Measurements from ENCODE around the gene RNASE8. TPM values are rescaled to one million over a fixed set of nuclear protein-coding genes. Genes with fewer than 3 reads are reported as not detected.

The RNASE8 gene
- polyA plus RNA-seq, 1 donor from 2014 or later: not detected

GRCh38 chr14:21098076-21098891 is 40.7 kb downstream of the RNASE8 start, which contains the start of gene ZNF219:
TSS of gene ZNF219 (minus strand) at chr14:21098655. CDS start at chr14:21093591, 5,064 bp downstream.
- peak within 1 kb of the TSS; percentile 87 for H3K9ac ChIP-seq (ENCODE audit: low read length)

GRCh38 chr14:21098892-21099595 is 41.4 kb downstream of the RNASE8 start:
- peak overlapping the region; percentile 87 for H3K27ac ChIP-seq (ENCODE audit: low read length)
- peaks cover 31% of the 10 kb centered on the region for H3K79me2 ChIP-seq (replicated peaks; ENCODE audit: insufficient read depth, low read length)
- H3K36me3 ChIP-seq (ENCODE audit: insufficient read depth, low read length): no peaks in the 10 kb centered on the region
- peak overlapping the region; percentile 22 for H3K4me2 ChIP-seq (ENCODE audit: low read length)
- no peaks in the 10 kb centered on the region for H4K20me1 ChIP-seq (ENCODE audit: insufficient read depth)
- H3K27me3 ChIP-seq (ENCODE audit: insufficient read depth, low read depth, low read length): no peaks in the 10 kb centered on the region
- peaks cover 6% of the 10 kb centered on the region for H3F3A ChIP-seq (ENCODE audit: insufficient read depth, low read length, poor library complexity, severe bottlenecking)
- peak overlapping the region; percentile 70 for H3K4me3 ChIP-seq (ENCODE audit: low read length)
- H2AFZ ChIP-seq (ENCODE audit: low read depth, low read length): peak overlapping the region; percentile 74
- H3K9me3 ChIP-seq (ENCODE audit: low read length): no peaks in the 10 kb centered on the region
- H3K9ac ChIP-seq (ENCODE audit: low read length): peak overlapping the region; percentile 87
- no peak for TF ChIP-seq EZH2 (IDR thresholded peaks at IDR 0.05; ENCODE audit: borderline replicate concordance, insufficient read depth, low read length, poor library complexity, severe bottlenecking)
- no peak for TF ChIP-seq CTCF (IDR thresholded peaks at IDR 0.05; ENCODE audit: poor library complexity, severe bottlenecking)
- TF ChIP-seq MXI1 (conservative IDR thresholded peaks at IDR 0.05; ENCODE audit: poor library complexity, severe bottlenecking): no peak
- TF ChIP-seq SMC3 (conservative IDR thresholded peaks at IDR 0.05; ENCODE audit: poor library complexity): no peak
- no peak for TF ChIP-seq RAD21 (conservative IDR thresholded peaks at IDR 0.05)
- TF ChIP-seq TAF1 (IDR thresholded peaks at IDR 0.05; ENCODE audit: low read depth): no peak
- TF ChIP-seq EP300 (conservative IDR thresholded peaks at IDR 0.05; ENCODE audit: poor library complexity, severe bottlenecking): no peak
- TF ChIP-seq POLR2AphosphoS5 (IDR thresholded peaks at IDR 0.05): no peak
- TF ChIP-seq REST (IDR thresholded peaks at IDR 0.05; ENCODE audit: borderline replicate concordance): no peak
- H3K9me2 ChIP-seq (ENCODE audit: insufficient read depth, low read length): no peaks in the 10 kb centered on the region

More at GRCh38 chr14:21098076-21098891, 40.7 kb downstream of the RNASE8 start, which contains the start of gene ZNF219:
- Histone ChIP-seq H4K20me1 (ENCODE audit: insufficient read depth) (no peaks in the 10 kb centered on the region), H3F3A (ENCODE audit: insufficient read depth, low read length, poor library complexity, severe bottlenecking) (peaks cover 6% of the 10 kb centered on the region), H3K27ac (ENCODE audit: low read length) (peak within 1 kb of the TSS; percentile 92), H3K27me3 (ENCODE audit: insufficient read depth, low read depth, low read length) (no peaks in the 10 kb centered on the region), H3K9me2 (ENCODE audit: insufficient read depth, low read length) (no peaks in the 10 kb centered on the region), H3K36me3 (ENCODE audit: insufficient read depth, low read length) (no peaks in the 10 kb centered on the region), H3K79me2 (replicated peaks; ENCODE audit: insufficient read depth, low read length) (peaks cover 31% of the 10 kb centered on the region), H2AFZ (ENCODE audit: low read depth, low read length) (peak within 1 kb of the TSS; percentile 74), H3K4me3 (ENCODE audit: low read length) (peak within 1 kb of the TSS; percentile 77), H3K9me3 (ENCODE audit: low read length) (no peaks in the 10 kb centered on the region), H3K4me2 (ENCODE audit: low read length) (peak within 1 kb of the TSS; percentile 77)
- TF ChIP-seq RAD21 (conservative IDR thresholded peaks at IDR 0.05) (no peak), SMC3 (conservative IDR thresholded peaks at IDR 0.05; ENCODE audit: poor library complexity) (no peak), POLR2AphosphoS5 (IDR thresholded peaks at IDR 0.05) (peak; percentile 52)
